GM21447 (cell line): ENCODE measurements around the gene P4HA3.
"Not testable (repeated sequence)": the region's sequence is repeated elsewhere in the genome, so short reads cannot be mapped to it uniquely, and the experiment has no call there.

Source experiments
- ATAC-seq: cut with Tn5 transposase; IDR thresholded peaks from one replicate; pipeline ENCODE4 v1.9.1; 2021; ENCODE audit not compliant: unreplicated experiment

P4HA3 gene

GRCh38 chr11:74311352-74311926 lies at the start of gene P4HA3:
Gene P4HA3, minus strand, starts transcription at chr11:74311640. Its CDS starts 29 bp downstream, at chr11:74311611.
- no peak for ATAC-seq

- ATAC-seq = no peak
Measured at GRCh38 chr11:74357449-74357848, 46.0 kb upstream of the P4HA3 start.

GRCh38 chr11:74355626-74356025 lies 44.2 kb upstream of the P4HA3 start:
- no peak for ATAC-seq

- no peak for ATAC-seq
Measured at GRCh38 chr11:74354036-74354435, 42.6 kb upstream of the P4HA3 start.

GRCh38 chr11:74347381-74347780 lies 35.9 kb upstream of the P4HA3 start:
- ATAC-seq = no peak

- ATAC-seq = no peak
Measured at GRCh38 chr11:74345420-74345819, 34.0 kb upstream of the P4HA3 start.

GRCh38 chr11:74341921-74342320 lies 30.5 kb upstream of the P4HA3 start:
- ATAC-seq = no peak

- no peak for ATAC-seq
Measured at GRCh38 chr11:74339619-74340018, 28.2 kb upstream of the P4HA3 start.

GRCh38 chr11:74338963-74339362 lies 27.5 kb upstream of the P4HA3 start:
- ATAC-seq = no peak

- ATAC-seq = no peak
Measured at GRCh38 chr11:74333193-74333592, 21.8 kb upstream of the P4HA3 start.

- ATAC-seq = no peak
Measured at GRCh38 chr11:74332291-74332690, 20.9 kb upstream of the P4HA3 start.

GRCh38 chr11:74331000-74331399 lies 19.6 kb upstream of the P4HA3 start:
- ATAC-seq = not testable (repeated sequence)

- no peak for ATAC-seq
Measured at GRCh38 chr11:74330075-74330858, 18.8 kb upstream of the P4HA3 start.

- no peak for ATAC-seq
Measured at GRCh38 chr11:74327076-74327475, 15.6 kb upstream of the P4HA3 start.

- ATAC-seq = no peak
Measured at GRCh38 chr11:74326665-74327064, 15.2 kb upstream of the P4HA3 start.

GRCh38 chr11:74325649-74326645 lies 14.5 kb upstream of the P4HA3 start:
- ATAC-seq = no peak

GRCh38 chr11:74322667-74323066 lies 11.2 kb upstream of the P4HA3 start:
- ATAC-seq = no peak

GRCh38 chr11:74321487-74322188 lies 10.2 kb upstream of the P4HA3 start:
- no peak for ATAC-seq

- no peak for ATAC-seq
Measured at GRCh38 chr11:74320538-74320937, 9.1 kb upstream of the P4HA3 start.

- ATAC-seq = no peak
Measured at GRCh38 chr11:74319139-74319816, 7.8 kb upstream of the P4HA3 start.
